Astrocyte (in vitro differentiated cells and primary cell): ENCODE data around the gene ATP5IF1. TPM values are rescaled to one million over a fixed set of nuclear protein-coding genes. Genes with fewer than 3 reads are reported as not detected.

Source experiments
- DNase-seq: peaks from one replicate; pipeline ENCODE4 v3.0.0-alpha.2; 2010; ENCODE audit warnings: low read depth
- FAIRE-seq: peaks from 2 replicates; lab custom pipeline; 2011; peaks lifted over from hg19 to GRCh38; lab: Jason Lieb, UNC
- H2AFZ ChIP-seq: 2 replicates; pipeline ENCODE4 v1.6.0; 2012; ENCODE audit warnings: low read depth, low read length, inconsistent platforms
- H3K27ac ChIP-seq: 2 replicates; pipeline ENCODE4 v1.5.1; 2011; ENCODE audit warnings: low read depth, low read length, inconsistent platforms
- H3K27me3 ChIP-seq: 2 replicates; pipeline ENCODE4 v1.6.0; 2011; ENCODE audit warnings: low read length, inconsistent platforms; ENCODE audit not compliant: insufficient read depth
- H3K36me3 ChIP-seq: 2 replicates; pipeline ENCODE4 v1.5.1; 2011; ENCODE audit warnings: low read length, inconsistent platforms; ENCODE audit not compliant: insufficient read depth
- H3K4me1 ChIP-seq: 2 replicates; pipeline ENCODE4 v1.5.1; 2011; ENCODE audit warnings: low read length, inconsistent platforms; ENCODE audit not compliant: insufficient read depth
- H3K4me2 ChIP-seq: 2 replicates; pipeline ENCODE4 v1.6.0; 2012; ENCODE audit warnings: low read length, inconsistent platforms
- H3K4me3 ChIP-seq: 2 replicates; pipeline ENCODE4 v1.5.1; 2011; ENCODE audit warnings: low read depth, mild to moderate bottlenecking, low read length, inconsistent platforms; ENCODE audit not compliant: insufficient read depth
- H3K79me2 ChIP-seq: 2 replicates; pipeline ENCODE4 v1.6.0; 2012; ENCODE audit warnings: mild to moderate bottlenecking, low read length, inconsistent platforms; ENCODE audit not compliant: insufficient read depth
- H3K9ac ChIP-seq: 2 replicates; pipeline ENCODE4 v1.6.0; 2012; ENCODE audit warnings: mild to moderate bottlenecking, low read length, inconsistent platforms
- H3K9me3 ChIP-seq: 2 replicates; pipeline ENCODE4 v1.5.1; 2012; ENCODE audit warnings: low read depth, mild to moderate bottlenecking, low read length, inconsistent platforms; ENCODE audit not compliant: insufficient read depth
- H4K20me1 ChIP-seq: 2 replicates; pipeline ENCODE4 v1.6.0; 2012; ENCODE audit warnings: low read length, inconsistent platforms; ENCODE audit not compliant: insufficient read depth
- H3K27ac Mint-ChIP-seq: one replicate; pipeline ENCODE4 v1.8.0; 2021; ENCODE audit warnings: mild to moderate bottlenecking, mixed read lengths; ENCODE audit not compliant: unreplicated experiment
- H3K27me3 Mint-ChIP-seq: one replicate; pipeline ENCODE4 v1.8.0; 2021; ENCODE audit warnings: low read depth, mixed read lengths; ENCODE audit not compliant: unreplicated experiment
- H3K36me3 Mint-ChIP-seq: one replicate; pipeline ENCODE4 v1.8.0; 2021; ENCODE audit warnings: low read depth, mixed read lengths; ENCODE audit not compliant: unreplicated experiment
- H3K4me1 Mint-ChIP-seq: one replicate; pipeline ENCODE4 v1.8.0; 2021; ENCODE audit warnings: low read depth, mixed read lengths; ENCODE audit not compliant: unreplicated experiment
- H3K4me3 Mint-ChIP-seq: one replicate; pipeline ENCODE4 v1.8.0; 2021; ENCODE audit warnings: mild to moderate bottlenecking, moderate library complexity, mixed read lengths; ENCODE audit not compliant: unreplicated experiment
- H3K9me3 Mint-ChIP-seq: one replicate; pipeline ENCODE4 v1.8.0; 2021; ENCODE audit warnings: mild to moderate bottlenecking, mixed read lengths; ENCODE audit not compliant: unreplicated experiment
- CTCF ChIP-seq: IDR thresholded peaks from 2 replicates; pipeline ENCODE4 v1.5.1; 2011; ENCODE audit warnings: low read depth, mild to moderate bottlenecking, inconsistent platforms, low read length, moderate library complexity; ENCODE audit not compliant: insufficient read depth
- EZH2 ChIP-seq: IDR thresholded peaks from 2 replicates; pipeline ENCODE4 v1.6.1; 2012; ENCODE audit warnings: mild to moderate bottlenecking, low read length, inconsistent platforms; ENCODE audit not compliant: insufficient read depth
- total RNA-seq: library from RNA; stranded (reverse); gene quantifications from 2 replicates; pipeline ENCODE4 v1.2.1, GENCODE V29; 2021

Gene ATP5IF1
- total RNA-seq, 1 donor from 2014 or later = 160 TPM

GRCh38 chr1:28258628-28259251 is 22.8 kb downstream of the ATP5IF1 start:
- peaks cover 16% of the 10 kb centered on the region for H3K4me1 ChIP-seq
- TF ChIP-seq EZH2 = no peak
- TF ChIP-seq CTCF = no peak
- H3K27ac Mint-ChIP-seq = peak overlapping the region; percentile 97
- peaks cover 9% of the 10 kb centered on the region for H3K36me3 Mint-ChIP-seq
- no peaks in the 10 kb centered on the region for H3K9me3 Mint-ChIP-seq
- DNase-seq = no peak
- peaks cover 33% of the 10 kb centered on the region for H4K20me1 ChIP-seq
- FAIRE-seq = no peak
- H3K4me1 Mint-ChIP-seq = peaks cover 23% of the 10 kb centered on the region
- H3K27ac ChIP-seq = peak overlapping the region; percentile 64
- H3K27me3 ChIP-seq = no peaks in the 10 kb centered on the region
- no peak overlapping the region for H3K4me3 ChIP-seq
- no peaks in the 10 kb centered on the region for H3K27me3 Mint-ChIP-seq
- H3K79me2 ChIP-seq = peaks cover 42% of the 10 kb centered on the region
- peak overlapping the region; percentile 59 for H2AFZ ChIP-seq
- H3K4me2 ChIP-seq = peak overlapping the region; percentile 97
- no peaks in the 10 kb centered on the region for H3K9me3 ChIP-seq
- H3K9ac ChIP-seq = peak overlapping the region; percentile 59
- peak overlapping the region; percentile 97 for H3K4me3 Mint-ChIP-seq
- H3K36me3 ChIP-seq = no peaks in the 10 kb centered on the region

- Mint-ChIP-seq H3K27me3 (no peaks in the 10 kb centered on the region), H3K9me3 (no peaks in the 10 kb centered on the region), H3K36me3 (peaks cover 9% of the 10 kb centered on the region), H3K4me3 (peak within 1 kb of the TSS; percentile 97), H3K27ac (peak within 1 kb of the TSS; percentile 97), H3K4me1 (peaks cover 23% of the 10 kb centered on the region)
- H3K27ac ChIP-seq = peak within 1 kb of the TSS; percentile 71
- H3K9me3 ChIP-seq = no peaks in the 10 kb centered on the region
- no peaks in the 10 kb centered on the region for H3K27me3 ChIP-seq
- FAIRE-seq (no peak), DNase-seq (peak; percentile 89)
- H3K9ac ChIP-seq = peak within 1 kb of the TSS; percentile 92
- TF ChIP-seq CTCF (no peak), EZH2 (no peak)
- H3K4me1 ChIP-seq = peaks cover 16% of the 10 kb centered on the region
- H3K4me3 ChIP-seq = peak within 1 kb of the TSS; percentile 87
- no peaks in the 10 kb centered on the region for H3K36me3 ChIP-seq
- peaks cover 48% of the 10 kb centered on the region for H3K79me2 ChIP-seq
- H4K20me1 ChIP-seq = peaks cover 40% of the 10 kb centered on the region
- peak within 1 kb of the TSS; percentile 97 for H3K4me2 ChIP-seq
- peak within 1 kb of the TSS; percentile 71 for H2AFZ ChIP-seq
Measured at GRCh38 chr1:28259252-28259933, 23.5 kb downstream of the ATP5IF1 start, which contains the start of gene SESN2. SESN2 (plus strand) TSS chr1:28259518; CDS start chr1:28259848, 330 bp downstream.
